ENCODE data around the gene CCDC30. TPM values are rescaled to one million over a fixed set of nuclear protein-coding genes. Genes with fewer than 3 reads are reported as not detected.

CCDC30 gene
- total and polyA plus RNA-seq, 9 of the 15 experiments (the other 6 are each of a cell fraction or from before 2014, with no cell fraction given), result 0.05 to 0.91 (median 0.24) TPM

- no peak overlapping the region for H3K4me3 ChIP-seq
- no peak overlapping the region for H3K27ac ChIP-seq (ENCODE audit: extremely low read depth, low read depth, low read length)
- intact Hi-C loops (cut with micrococcal nuclease) (no loop called here), in situ Hi-C loops (cut with MboI) (no loop called here)
- H3K79me2 ChIP-seq (ENCODE audit: control insufficient read depth, insufficient read depth, low read length), result no peaks in the 10 kb centered on the region
- WGBS (ENCODE audit: insufficient coverage, low coverage, missing lambda C conversion rate), result 4% methylated on average over 3 of the region's 3 CpGs
- no peak overlapping the region for H3K4me2 ChIP-seq (ENCODE audit: insufficient read depth, low read length)
- peaks cover 0 to 3% of the 10 kb centered on the region in 2 experiments; a peak in 2 of 5 replicates for H3K27me3 ChIP-seq (ENCODE audit: control insufficient read depth in 2 of 2, insufficient read depth in 2 of 2, low read length in 2 of 2)
- no peak overlapping the region for H3K9ac ChIP-seq (ENCODE audit: insufficient read depth in 1 of 2, low read depth in 2 of 2, low read length in 2 of 2)
- ATAC-seq, result no peak
- no peaks in the 10 kb centered on the region; a peak in 2 of 5 replicates for H3K4me1 ChIP-seq (replicated peaks in 1 of 2; ENCODE audit: control insufficient read depth in 2 of 2, insufficient read depth in 2 of 2, low read length in 2 of 2)
- no peaks in the 10 kb centered on the region for H3K36me3 ChIP-seq (ENCODE audit: control insufficient read depth, insufficient read depth, low read length)
- no peaks in the 10 kb centered on the region for H3K9me1 ChIP-seq (ENCODE audit: control insufficient read depth, insufficient read depth, low read length)
- CTCF ChIA-PET (ENCODE audit: low intra/inter-chr PET ratio), result no interaction called here
- no peaks in the 10 kb centered on the region for H4K20me1 ChIP-seq (replicated peaks; ENCODE audit: control insufficient read depth, insufficient read depth, low read length)
- H2AFZ ChIP-seq (ENCODE audit: low read depth, low read length), result no peak overlapping the region
- no peaks in the 10 kb centered on the region for H3K9me3 ChIP-seq (replicated peaks; ENCODE audit: control insufficient read depth, insufficient read depth, low read depth, low read length)
- no peak for FAIRE-seq
- POLR2A ChIA-PET, result interaction anchor here (0.5 kb wide), 1 partner anchor 1507 kb away, joined by 3 read pairs; no protein-coding TSS in a partner anchor
- no TSS peak for BruUV-seq (replicated peaks)
- DNase-seq (ENCODE audit: extremely low read depth in 1 of 4, low spot score in 3 of 4), result no peak
- TF ChIP-seq MTA2 (IDR thresholded peaks at IDR 0.05; ENCODE audit: low read depth) (no peak), NFE2 (IDR thresholded peaks at IDR 0.05; ENCODE audit: low read depth) (peak; percentile 79), MAFG (tag; conservative IDR thresholded peaks at IDR 0.05) (0 out of 2 replicates have a peak, but pooled peaks have one; percentile 26), C11orf30 (IDR thresholded peaks at IDR 0.05; ENCODE audit: low read depth) (peak; percentile 40; the same call in 1 of the 2 replicates), ZNF318 (IDR thresholded peaks at IDR 0.05; ENCODE audit: borderline replicate concordance in 1 of 2, low read depth in 1 of 2) (0 out of 4 replicates have a peak, but pooled peaks of 1 of the 2 experiments have one; percentile 35), ZBTB49 (CRISPR knock-in tag; IDR thresholded peaks at IDR 0.05; ENCODE audit: borderline replicate concordance) (no peak), ZNF395 (CRISPR knock-in tag; IDR thresholded peaks at IDR 0.05) (peak; percentile 32; the same call in 1 of the 2 replicates), ZBTB9 (CRISPR knock-in tag; IDR thresholded peaks at IDR 0.05) (no peak)
Observed at GRCh38 chr1:42551590-42551989, 88.5 kb downstream of the CCDC30 start.
